GM21529 (cell line): ENCODE results near the gene PFN2.
"Not testable (repeated sequence)": the region's sequence is repeated elsewhere in the genome, so short reads cannot be mapped to it uniquely, and the experiment has no call there.

Source experiments
- ATAC-seq: cut with Tn5 transposase; IDR thresholded peaks from one replicate; pipeline ENCODE4 v1.9.1; 2021; ENCODE audit not compliant: unreplicated experiment

Gene PFN2, protein sequence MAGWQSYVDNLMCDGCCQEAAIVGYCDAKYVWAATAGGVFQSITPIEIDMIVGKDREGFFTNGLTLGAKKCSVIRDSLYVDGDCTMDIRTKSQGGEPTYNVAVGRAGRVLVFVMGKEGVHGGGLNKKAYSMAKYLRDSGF

DNA sequence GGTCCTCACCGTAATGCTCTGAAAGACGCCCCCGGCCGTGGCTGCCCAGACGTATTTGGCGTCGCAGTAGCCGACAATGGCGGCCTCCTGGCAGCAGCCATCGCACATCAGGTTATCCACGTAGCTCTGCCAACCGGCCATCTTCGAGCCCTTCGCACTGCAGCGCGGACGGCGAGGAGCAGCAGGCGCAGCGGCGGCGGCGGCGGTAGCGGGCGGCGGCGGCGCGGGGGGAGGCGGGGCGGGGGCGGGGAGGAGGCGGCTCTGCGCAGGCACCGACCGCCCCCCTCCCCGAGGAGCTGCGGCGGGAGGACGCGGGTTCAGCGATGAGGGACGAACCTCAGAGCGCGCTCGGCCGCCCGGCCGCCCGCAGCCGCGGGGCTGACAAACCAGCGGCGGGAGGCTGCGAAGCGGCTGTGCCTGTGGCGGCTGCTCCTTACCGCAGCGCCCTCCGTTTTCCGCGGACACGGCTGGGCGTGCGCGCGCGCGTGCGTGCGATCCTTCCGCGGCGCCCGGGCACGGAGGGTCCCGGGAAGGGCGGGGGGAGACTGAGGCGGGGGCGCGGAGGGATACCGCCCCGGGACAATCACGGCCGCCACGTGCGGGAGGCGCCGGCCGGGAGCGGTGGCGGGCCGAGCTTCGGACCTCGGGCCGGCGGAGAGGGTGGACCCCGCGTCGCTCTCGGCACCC lies at the start of gene PFN2:
Gene PFN2 (minus strand): TSS at position 180 of the 687 bp plus-strand sequence. CDS start 39 bp downstream, at position 141.
- peak; percentile 56 for ATAC-seq

DNA sequence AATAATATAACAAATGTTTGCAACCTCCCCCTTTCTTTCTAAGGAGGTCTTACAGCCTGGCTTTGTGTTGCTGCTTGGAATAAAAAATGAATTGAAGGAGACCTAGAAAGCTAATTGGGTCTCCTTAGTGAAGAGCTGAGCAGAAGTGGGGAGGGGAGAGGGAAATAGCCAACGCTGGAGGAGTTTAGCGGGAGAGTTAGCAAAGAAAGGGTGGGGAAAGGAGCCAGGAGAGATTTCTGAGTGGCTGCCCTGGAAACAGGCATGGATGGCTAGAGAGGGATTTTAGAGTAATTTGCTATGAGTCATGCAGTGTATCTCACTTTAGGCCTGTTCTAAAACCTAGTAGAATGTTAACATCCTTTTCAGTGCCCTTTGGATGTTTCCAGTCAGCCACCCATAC lies 45.2 kb upstream of the PFN2 start:
- ATAC-seq: no peak

DNA sequence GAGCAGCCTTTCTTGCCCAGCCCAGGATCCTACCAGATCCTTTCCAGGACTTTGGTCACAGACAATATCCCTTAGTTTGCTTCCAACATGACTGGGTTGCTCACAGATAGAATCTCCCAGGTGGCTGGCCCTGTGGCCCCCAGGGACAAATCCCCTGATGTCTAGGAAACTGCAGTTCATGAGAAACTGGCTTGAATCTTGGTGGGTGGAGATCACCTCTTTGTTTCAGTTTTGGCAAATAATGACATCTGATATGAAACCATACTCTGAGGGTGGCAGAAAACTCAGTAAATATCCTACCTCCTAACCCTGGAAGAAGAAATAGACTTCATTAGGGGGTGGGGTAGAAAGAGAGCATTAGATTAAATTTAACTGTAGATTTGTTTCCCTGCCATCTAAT lies 44.1 kb upstream of the PFN2 start:
- peak; percentile 55 for ATAC-seq

DNA sequence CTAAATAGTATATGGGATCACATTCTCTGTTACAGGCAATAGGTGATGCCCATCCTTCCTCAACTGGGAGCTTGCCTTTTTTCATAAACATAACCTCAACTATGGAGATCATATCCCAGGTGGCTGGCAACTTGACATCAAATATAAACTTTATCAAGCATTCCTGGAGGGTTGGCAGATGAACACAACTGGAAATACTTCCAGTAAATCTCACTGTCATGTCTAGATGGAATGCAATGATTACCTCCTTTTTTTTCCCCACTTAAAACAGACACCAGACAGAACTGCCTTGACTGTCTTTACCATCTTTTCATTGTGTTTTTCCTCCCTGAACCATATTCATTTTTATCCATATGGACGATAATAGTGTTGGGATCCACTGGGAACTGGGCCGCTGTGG lies 43.1 kb upstream of the PFN2 start:
- ATAC-seq: no peak

DNA sequence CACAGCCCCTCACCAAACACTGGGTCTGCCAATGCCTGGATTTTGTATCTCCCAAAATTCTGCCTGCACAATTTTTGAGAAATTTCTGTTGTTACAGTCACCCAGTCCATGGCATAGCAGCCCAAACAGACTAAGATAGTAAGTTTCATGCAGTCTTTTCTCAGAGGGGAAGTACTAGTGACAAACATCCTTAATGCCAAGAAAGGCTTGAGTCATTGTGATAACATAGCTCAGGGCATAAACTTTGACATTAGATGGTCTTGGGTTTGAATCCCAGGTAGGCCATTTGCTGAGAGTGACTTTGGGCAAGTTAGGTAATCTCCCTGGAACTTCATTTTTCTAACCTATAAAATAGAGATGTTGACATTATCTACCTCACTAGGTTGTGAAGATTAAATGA lies 36.1 kb upstream of the PFN2 start:
- ATAC-seq: no peak

DNA sequence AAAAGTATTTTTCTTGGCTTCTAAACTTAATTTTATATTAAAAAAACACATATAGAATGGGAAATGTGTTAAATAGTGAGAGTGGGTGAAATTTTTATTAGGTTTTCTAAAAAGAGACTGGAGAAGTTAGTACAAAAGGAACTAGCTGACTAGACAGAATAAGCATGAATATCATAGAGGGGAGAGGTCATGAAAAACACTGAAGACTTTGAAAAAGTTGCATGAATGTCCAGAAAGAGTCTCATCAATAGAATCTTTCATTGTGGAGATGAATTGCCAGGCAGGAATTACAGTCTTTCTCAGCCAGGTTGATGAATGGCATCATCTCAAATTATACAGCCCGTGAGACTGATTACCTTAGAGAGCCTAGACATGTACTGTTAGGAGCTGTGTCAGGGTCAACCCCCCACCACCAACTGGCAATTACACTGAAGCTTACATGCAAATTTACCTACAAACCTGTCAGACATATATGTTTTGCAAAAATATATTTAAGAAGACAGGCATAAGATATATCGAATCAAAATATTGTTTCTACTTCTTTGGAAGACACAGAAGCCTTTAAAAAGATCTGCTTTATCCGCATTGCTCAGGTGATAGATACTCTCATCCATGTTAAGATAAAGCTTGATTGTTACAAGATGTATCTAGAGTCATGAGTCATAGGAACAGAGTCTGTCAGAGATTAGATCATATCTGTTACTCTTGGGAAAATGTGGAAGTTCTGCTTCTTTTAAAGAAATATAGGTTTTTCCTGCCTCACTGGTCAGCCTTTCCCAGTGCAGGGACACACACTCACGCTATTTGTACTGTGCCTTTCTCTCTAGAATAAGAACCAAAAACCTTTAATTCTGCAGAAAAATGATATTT lies 34.8 kb upstream of the PFN2 start:
- no peak for ATAC-seq

DNA sequence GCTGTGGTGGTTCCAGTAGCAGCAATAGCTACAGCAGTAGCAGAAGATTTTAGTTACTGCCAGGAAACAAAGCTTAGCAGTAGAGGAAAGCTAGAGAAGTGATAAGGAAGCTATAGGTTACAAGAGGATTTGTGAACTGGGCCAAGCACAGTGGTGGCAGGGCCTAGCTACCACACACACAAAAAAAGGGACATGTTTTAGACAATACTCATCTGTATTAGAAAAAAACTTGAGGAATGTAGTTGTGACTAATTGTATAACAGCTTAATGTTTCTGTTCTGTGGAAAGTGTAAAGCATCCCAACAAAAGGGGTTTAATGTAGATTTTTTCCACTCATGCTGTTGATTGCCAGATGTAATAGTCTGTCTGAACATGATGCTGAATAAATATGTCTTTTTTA lies 29.9 kb upstream of the PFN2 start:
- ATAC-seq: no peak

DNA sequence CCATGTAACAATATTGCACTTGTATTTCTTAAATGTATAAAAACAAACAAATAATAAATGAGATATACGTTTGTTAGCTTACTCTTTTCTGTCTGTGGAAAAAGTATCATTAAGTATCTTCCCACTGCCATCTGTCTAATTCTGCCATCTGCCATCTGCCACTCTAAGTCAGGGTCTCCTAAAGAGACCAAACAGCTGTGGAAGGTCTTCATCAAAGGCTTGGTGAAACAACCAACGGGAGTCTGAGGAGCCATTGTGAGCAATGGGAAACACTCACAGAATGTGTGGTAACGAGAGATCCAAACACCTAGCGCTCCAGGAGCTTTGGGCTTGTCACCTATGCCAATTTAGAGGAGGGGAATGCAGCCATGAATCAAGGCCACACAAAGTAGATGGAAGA lies 28.7 kb upstream of the PFN2 start:
- no peak for ATAC-seq

DNA sequence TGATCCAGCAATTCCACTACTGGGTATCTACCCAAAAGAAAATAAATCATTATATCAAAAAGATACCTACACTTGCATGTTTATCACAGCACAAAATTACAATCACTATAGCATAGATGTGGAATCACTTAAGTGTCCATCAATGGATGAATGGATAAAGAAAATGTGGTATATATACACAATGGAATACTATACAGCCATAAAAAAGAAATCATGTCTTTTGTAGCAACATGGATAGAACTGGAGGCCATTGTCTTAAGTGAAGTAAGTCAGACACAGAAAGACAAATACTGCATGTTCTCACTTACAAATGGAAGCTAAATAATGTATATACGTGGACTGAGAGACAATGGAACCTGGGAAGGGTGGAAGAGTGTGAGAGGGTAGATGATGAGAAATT lies 28.3 kb upstream of the PFN2 start:
- no peak for ATAC-seq

DNA sequence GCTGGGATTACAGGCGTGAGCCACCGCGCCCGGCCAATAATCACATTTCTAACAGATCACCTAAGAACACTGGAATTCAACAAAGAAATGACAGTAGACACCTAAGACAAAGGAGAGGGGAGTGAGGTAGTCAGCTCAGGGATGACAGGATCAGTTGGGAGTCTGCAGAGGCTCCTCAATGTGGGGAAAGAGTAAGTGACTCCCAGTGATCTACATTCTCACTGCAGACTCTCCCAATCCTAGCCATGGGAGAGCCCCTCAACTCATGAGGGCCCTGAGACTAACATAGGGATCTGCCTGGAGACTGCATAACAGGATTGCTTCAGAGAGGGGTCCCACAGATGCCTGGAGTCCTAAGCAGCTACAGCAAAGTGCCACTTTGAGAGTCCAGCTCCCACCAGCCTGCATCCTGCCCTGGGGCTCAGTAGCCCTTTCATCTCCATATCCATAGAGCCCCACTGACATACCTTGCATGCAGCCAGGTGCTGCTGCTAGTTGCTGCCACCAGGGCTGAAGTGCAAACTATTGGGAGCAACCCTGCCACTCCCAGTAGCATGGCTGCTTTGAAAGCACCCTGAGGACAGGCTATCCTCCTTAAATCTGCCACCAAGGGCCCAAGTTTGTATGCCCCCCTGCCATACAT lies 21.8 kb upstream of the PFN2 start:
- ATAC-seq: no peak

DNA sequence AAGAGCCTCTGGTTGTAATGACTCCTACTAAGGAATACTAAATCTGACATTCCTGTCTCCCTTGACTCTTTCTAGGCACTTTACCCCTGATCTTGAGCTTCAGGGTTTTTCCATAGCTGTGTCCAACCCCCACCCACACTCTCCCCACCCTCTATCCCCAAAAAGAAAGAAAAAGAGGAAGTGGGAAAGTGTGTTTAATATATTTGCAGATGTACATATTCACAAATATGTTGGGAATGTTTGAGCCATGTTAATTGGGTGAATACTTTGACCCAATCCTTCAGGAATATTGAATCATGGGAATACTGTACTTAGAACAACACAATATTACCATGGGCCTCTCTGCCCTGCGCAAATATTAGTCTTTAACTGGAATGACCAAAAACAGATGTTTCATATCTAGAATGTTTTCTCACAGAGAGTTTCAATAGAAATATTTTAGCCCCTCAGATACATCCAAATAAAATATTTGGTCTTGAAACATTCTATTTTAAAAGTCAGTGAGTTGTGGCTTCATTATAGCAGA lies 19.8 kb upstream of the PFN2 start:
- no peak for ATAC-seq

DNA sequence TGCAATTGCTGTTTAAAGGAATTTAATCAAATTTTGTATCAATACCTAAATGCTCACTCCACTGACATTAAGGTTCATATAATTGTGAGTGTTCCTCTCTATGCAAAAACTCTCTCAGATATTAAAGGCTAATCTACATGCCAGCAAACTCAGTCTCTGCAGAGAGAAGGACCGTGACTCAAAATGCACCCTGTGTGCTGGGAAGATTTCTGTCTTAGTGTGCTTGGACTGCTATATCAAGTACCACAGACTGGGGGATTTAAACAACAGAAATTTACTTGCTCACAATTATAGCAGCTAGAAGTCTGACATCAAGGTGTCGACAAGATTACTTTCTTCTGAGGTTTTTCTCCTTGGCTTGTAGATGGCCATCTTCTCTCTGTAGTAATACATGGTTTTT lies 18.6 kb upstream of the PFN2 start:
- ATAC-seq: no peak

DNA sequence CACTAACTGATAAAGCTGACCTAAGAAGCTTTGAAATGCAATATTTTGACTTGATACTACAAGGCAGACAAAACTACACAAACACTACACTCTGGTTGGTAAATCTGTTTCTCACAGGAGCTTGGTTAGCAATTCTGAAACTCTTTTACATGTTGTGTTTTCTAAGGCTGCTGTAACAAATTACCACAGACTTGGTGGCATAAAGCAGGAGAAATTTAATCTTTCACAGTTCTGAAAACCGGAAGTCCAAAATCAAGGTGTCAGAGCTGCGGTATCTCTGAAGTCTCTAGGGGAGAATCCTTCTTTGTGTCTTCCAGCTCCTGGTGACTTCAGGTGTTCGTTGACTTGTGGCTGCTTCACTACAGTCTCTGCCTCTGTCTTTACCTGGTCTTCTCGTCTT lies 12.9 kb upstream of the PFN2 start:
- ATAC-seq: no peak

DNA sequence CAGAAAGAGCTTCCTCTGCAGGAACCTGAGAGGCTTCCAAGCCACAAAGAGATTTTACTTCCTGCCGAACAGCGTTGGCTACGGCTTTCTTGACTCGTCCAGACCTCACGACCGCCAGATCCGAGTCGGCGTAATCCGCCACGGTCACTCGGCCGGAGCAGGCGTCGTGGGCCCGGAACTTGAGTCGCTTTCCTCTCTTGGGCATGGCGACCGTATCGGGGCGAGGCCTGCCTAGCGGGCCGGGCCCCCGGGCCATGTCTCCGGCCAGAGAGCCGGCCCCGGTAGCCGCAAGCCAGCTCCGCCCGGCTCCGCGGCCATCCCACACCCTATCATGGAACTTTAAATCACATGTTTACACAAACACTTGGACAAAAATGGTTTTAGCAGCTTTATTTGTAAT lies 12.4 kb upstream of the PFN2 start:
- ATAC-seq: not testable (repeated sequence)

DNA sequence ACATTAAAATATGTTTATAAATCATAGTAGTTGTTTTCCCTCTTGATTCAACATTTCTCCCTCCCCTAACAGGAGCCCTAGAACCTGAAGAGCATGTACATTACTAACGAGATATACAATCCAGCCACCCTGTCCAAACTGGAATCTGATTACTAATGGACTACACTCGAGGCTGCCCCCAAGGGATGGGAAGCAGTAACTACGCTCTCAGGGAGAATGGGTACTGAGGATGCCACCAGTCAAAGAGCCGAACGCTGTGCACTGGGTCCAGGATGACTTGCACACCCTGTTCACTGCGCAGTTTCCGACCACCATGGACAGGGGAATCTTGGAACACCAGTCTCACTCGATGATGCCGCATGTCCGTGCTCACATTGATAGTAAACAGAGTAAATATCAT lies 11.3 kb upstream of the PFN2 start:
- not testable (repeated sequence) for ATAC-seq

DNA sequence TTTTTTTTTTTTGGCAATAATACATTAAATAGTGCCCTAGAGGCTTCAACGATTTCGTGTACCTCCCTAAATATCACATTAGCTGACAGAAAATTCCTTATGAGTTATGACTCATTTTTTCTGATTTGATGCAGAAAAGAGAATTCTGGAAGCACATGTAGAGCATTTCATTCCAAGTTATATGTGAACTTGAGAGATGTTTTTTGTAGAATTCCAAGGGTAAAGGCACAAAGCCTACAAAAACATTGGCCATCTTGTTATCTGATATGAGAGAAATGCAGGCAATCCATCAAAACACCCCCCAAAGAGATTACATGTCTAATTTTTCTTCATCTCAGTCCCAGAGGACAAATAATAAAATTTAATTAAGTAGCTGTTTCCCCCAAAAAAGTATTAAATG lies 6.7 kb upstream of the PFN2 start:
- ATAC-seq: no peak

DNA sequence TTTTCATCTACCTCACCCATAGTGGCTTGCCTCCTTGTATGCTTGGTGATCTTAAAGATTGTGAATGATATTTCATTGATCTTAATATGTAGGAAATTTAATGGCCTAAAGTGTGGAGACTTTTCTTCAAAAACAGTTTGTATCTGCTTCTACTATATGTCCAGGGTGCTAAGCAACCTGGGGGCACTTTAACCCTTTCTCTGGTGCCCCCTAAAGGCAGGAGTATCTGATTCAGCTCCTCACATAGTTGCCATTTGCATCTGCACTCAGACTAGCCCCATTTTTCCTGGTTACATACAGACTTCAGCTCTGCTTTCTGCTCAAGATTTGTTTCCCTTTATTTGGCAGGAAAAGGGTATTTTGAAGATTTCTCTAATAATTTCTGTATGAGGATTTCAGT lies 5.2 kb upstream of the PFN2 start:
- ATAC-seq: no peak

DNA sequence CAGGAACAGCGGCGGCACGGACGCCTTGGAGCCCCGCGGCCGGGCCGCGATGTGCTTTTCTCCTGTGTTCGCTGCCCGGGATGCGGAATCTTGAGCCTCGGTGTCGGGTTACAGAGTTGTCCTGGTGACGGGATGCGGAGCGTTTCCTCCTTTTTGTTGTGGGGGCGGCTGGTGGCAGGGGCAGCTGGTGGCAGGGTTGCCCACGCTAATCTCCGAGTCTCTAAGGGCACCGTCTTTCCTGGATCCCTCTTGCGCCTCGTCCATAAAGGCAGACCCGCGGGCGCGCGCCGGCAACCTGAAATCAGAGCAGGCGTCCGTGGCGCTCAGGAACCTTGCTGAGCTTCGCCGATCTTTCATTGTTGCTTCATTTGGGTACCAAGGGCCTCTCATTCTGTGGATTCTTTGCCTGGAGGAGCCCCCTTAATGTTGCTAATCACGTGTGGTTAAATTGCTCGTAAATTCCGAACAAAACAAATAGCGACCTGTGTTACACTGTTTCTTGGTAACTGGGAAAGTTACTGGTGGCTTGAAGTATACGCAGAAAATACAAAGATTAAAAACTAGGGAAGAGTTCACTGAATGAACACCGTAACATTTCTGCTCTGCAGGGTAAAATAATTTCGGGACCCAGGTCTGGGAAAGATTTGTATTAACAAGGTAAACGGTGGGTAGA lies 844 bp upstream of the PFN2 start:
- ATAC-seq: no peak

DNA sequence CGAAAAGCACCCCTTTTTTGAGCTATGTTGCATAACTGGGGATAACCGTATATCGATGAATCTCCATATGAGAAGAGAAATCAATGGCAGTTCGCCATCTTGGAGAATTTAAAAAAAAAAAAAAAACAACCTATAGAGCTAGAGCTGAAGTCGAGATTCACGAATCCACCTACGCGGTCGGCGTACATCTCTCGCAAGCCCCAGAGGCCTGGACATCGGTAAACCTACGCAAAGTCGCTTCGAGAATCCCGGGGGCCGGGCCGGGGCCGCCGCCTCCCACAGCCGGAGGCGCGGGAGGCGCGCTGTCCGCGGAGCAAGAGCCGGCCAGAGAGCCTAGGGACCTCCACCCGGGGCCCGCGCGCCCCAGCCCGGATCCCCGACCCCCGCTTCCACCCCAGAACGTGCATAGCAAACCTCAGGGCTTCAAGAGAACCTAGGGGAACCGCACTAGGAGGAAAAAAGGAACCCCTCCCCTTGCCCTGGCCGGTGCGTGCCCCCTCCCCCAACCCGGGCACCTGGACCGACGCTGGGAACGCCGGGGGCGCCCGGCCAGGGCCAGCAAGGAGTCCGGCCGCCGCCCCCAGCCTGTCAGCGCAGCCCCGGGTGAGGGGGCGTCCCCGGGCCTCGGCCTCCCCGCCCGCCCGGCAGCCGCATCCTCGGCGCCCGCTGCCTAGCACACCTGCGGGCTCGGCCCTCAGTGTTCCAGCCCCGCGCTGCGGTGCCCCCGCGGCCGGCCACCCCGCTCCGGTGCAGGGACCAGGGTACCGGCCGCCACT lies 567 bp downstream of the PFN2 start:
- ATAC-seq: peak; percentile 51
